Fibroblast of lung (primary cell): ENCODE measurements around the gene DNAH6. TPM values are rescaled to one million over a fixed set of nuclear protein-coding genes. Genes with fewer than 3 reads are reported as not detected.

Source experiments
- DNase-seq, 2 donors: peaks; one replicate each; pipeline versions ENCODE4 v3.0.0 to v3.0.0-alpha.2; 2010; ENCODE audit warnings: low read depth in 2 of 2
- H2AFZ ChIP-seq: 2 replicates; pipeline ENCODE4 v1.5.1; 2012; ENCODE audit warnings: low read length, control low read depth, inconsistent platforms
- H3K27ac ChIP-seq: 2 replicates; pipeline ENCODE4 v1.5.1; 2011; ENCODE audit warnings: low read length, control low read depth; ENCODE audit not compliant: insufficient read depth
- H3K27me3 ChIP-seq: 2 replicates; pipeline ENCODE4 v1.5.1; 2011; ENCODE audit warnings: mild to moderate bottlenecking, low read length; ENCODE audit not compliant: control insufficient read depth, insufficient read depth
- H3K36me3 ChIP-seq: 2 replicates; pipeline ENCODE4 v1.5.1; 2011; ENCODE audit warnings: low read length; ENCODE audit not compliant: control insufficient read depth, insufficient read depth
- H3K4me1 ChIP-seq: 2 replicates; pipeline ENCODE4 v1.5.1; 2011; ENCODE audit warnings: low read length; ENCODE audit not compliant: control insufficient read depth, insufficient read depth; ENCODE audit errors: extremely low read depth
- H3K4me2 ChIP-seq: 2 replicates; pipeline ENCODE4 v1.5.1; 2011; ENCODE audit warnings: low read length, control low read depth; ENCODE audit not compliant: insufficient read depth; ENCODE audit errors: extremely low read depth
- H3K4me3 ChIP-seq, 4 experiments: fragments of 200-600 bp in 1 of 4; sonication (generic) in 1 of 4; replicated peaks in 1 of 4; 2 replicates each; pipeline ENCODE4 v1.5.1; 2011 to 2016; ENCODE audit warnings: low read length in 4 of 4, low read depth in 3 of 4, mild to moderate bottlenecking in 3 of 4, control low read depth in 2 of 4, inconsistent platforms in 1 of 4, mixed read lengths in 1 of 4; ENCODE audit not compliant: insufficient read depth in 1 of 4; ENCODE audit errors: control extremely low read depth in 1 of 4
- H3K79me2 ChIP-seq: 2 replicates; pipeline ENCODE4 v1.5.1; 2012; ENCODE audit warnings: mild to moderate bottlenecking, low read length, inconsistent platforms; ENCODE audit not compliant: control insufficient read depth, insufficient read depth
- H3K9ac ChIP-seq: 2 replicates; pipeline ENCODE4 v1.5.1; 2011; ENCODE audit warnings: mild to moderate bottlenecking, low read length, control low read depth; ENCODE audit not compliant: insufficient read depth
- H3K9me3 ChIP-seq: 2 replicates; pipeline ENCODE4 v1.5.1; 2012; ENCODE audit warnings: low read depth, low read length; ENCODE audit not compliant: control insufficient read depth, insufficient read depth
- H4K20me1 ChIP-seq: 2 replicates; pipeline ENCODE4 v1.5.1; 2011; ENCODE audit warnings: low read length; ENCODE audit not compliant: control insufficient read depth, insufficient read depth; ENCODE audit errors: extremely low read depth
- EZH2 ChIP-seq: IDR thresholded peaks from 2 replicates; pipeline ENCODE4 v1.5.1; 2012; ENCODE audit warnings: low read length, control low read depth, mild to moderate bottlenecking; ENCODE audit errors: missing control alignments
- polyA plus RNA-seq, 2 donors: library from polyadenylated mRNA; depleted of rRNA in 1 of 2; stranded (reverse) in 1 of 2; unstranded in 1 of 2; fragments of >200 nt; gene quantifications; 2 replicates each; pipeline ENCODE4 v1.2.1, GENCODE V29; 2011 to 2012; ENCODE audit warnings: missing spikeins in 1 of 2
- total RNA-seq: library from RNA; depleted of rRNA; stranded (reverse); fragments of >200 nt; gene quantifications from 2 replicates; pipeline ENCODE4 v1.2.1, GENCODE V29; 2014
- TF ChIP-seq, protein P1 (sequence below), 2 donors: IDR thresholded peaks in 1 of 2; conservative IDR thresholded peaks in 1 of 2; 1 replicate in 1 of 2; 2 replicates in 1 of 2; pipeline ENCODE4 v1.5.1; 2011 to 2012; ENCODE audit warnings: low read length in 2 of 2, control low read depth in 1 of 2, inconsistent platforms in 1 of 2, low read depth in 1 of 2, mild to moderate bottlenecking in 1 of 2

The DNAH6 gene
- total and polyA plus RNA-seq, 2 donors (not counting 1 experiment from before 2014, with no cell fraction given), result under 0.01 to 0.01 TPM

DNA sequence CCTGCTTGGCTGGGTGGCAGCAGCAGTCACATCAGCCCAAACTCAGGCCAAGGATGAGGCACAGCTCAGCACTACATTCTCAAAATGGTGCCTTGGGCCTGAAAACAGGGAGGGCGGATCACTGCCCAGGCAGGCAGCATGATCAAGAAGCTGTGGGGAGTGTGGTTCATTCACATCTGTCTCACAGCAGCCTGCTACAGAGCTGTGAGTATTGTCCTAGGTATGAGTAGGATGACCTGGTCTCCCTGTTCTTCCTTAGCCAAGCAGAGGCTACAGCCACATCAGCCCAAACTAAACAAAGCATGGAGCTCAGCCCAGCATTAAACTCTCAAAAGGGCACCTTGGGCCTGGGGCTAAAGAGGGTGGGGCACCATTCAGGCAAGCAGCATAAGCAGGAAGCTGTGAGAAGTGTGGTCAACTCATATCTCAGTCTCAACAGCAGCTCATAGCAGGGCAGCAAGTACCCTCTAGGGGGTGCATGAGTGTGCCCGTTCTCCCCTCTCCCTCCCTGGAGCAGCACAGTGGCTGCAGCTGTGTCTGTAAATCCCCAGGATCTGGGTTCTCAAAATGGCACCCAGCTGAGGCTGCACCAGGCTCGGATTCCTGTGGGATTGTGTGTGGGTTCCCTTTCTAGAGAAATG lies 225.0 kb downstream of the DNAH6 start:
- TF ChIP-seq, protein P1, sequence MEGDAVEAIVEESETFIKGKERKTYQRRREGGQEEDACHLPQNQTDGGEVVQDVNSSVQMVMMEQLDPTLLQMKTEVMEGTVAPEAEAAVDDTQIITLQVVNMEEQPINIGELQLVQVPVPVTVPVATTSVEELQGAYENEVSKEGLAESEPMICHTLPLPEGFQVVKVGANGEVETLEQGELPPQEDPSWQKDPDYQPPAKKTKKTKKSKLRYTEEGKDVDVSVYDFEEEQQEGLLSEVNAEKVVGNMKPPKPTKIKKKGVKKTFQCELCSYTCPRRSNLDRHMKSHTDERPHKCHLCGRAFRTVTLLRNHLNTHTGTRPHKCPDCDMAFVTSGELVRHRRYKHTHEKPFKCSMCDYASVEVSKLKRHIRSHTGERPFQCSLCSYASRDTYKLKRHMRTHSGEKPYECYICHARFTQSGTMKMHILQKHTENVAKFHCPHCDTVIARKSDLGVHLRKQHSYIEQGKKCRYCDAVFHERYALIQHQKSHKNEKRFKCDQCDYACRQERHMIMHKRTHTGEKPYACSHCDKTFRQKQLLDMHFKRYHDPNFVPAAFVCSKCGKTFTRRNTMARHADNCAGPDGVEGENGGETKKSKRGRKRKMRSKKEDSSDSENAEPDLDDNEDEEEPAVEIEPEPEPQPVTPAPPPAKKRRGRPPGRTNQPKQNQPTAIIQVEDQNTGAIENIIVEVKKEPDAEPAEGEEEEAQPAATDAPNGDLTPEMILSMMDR (conservative IDR thresholded peaks at IDR 0.05 in 1 of 2, IDR thresholded peaks at IDR 0.05 in 1 of 2; ENCODE audit: low read depth in 1 of 2, low read length in 2 of 2), result peak; percentile 26 to 45
- no peak for TF ChIP-seq EZH2

DNA sequence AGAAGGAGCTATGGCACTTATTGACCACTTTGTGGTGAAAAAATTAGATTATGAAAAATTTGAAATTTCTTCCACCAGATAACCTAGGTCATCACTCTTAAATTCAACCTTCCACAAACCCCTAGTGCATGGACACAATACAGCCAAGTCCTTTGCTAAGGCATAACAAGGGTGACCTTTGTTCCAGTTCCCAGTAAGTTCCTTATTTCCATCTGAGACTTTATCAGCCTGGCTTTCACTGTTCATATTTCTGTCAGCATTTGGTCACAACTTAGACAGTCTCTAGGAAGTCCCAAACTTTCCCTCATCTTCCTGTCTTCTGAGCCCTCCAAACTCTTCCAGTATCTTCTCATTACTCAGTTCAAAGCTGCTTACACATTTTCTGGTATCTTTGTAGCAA lies 232.0 kb downstream of the DNAH6 start:
- H3K27ac ChIP-seq, result no peak overlapping the region
- no peaks in the 10 kb centered on the region for H4K20me1 ChIP-seq
- H3K4me3 ChIP-seq, result no peak overlapping the region
- H3K4me1 ChIP-seq, result no peaks in the 10 kb centered on the region
- H3K27me3 ChIP-seq, result no peaks in the 10 kb centered on the region
- H3K9ac ChIP-seq, result no peak overlapping the region
- H3K79me2 ChIP-seq, result no peaks in the 10 kb centered on the region
- H3K4me2 ChIP-seq, result no peak overlapping the region
- no peak for DNase-seq
- TF ChIP-seq, protein P1 (conservative IDR thresholded peaks at IDR 0.05 in 1 of 2, IDR thresholded peaks at IDR 0.05 in 1 of 2; ENCODE audit: low read depth in 1 of 2, low read length in 2 of 2), result no peak
- no peak for TF ChIP-seq EZH2
- no peaks in the 10 kb centered on the region for H3K36me3 ChIP-seq
- no peaks in the 10 kb centered on the region for H3K9me3 ChIP-seq
- no peak overlapping the region for H2AFZ ChIP-seq

More for the DNA sequence above, 225.0 kb downstream of the DNAH6 start:
- H4K20me1 ChIP-seq, result no peaks in the 10 kb centered on the region
- H3K4me3 ChIP-seq, result no peak overlapping the region
- no peak overlapping the region for H3K27ac ChIP-seq
- H3K9me3 ChIP-seq, result no peaks in the 10 kb centered on the region
- no peak overlapping the region for H2AFZ ChIP-seq
- peak; percentile 8 to 37 for DNase-seq
- no peaks in the 10 kb centered on the region for H3K27me3 ChIP-seq
- H3K79me2 ChIP-seq, result no peaks in the 10 kb centered on the region
- H3K36me3 ChIP-seq, result no peaks in the 10 kb centered on the region
- H3K9ac ChIP-seq, result no peak overlapping the region
- no peaks in the 10 kb centered on the region for H3K4me1 ChIP-seq
- H3K4me2 ChIP-seq, result no peak overlapping the region

DNA sequence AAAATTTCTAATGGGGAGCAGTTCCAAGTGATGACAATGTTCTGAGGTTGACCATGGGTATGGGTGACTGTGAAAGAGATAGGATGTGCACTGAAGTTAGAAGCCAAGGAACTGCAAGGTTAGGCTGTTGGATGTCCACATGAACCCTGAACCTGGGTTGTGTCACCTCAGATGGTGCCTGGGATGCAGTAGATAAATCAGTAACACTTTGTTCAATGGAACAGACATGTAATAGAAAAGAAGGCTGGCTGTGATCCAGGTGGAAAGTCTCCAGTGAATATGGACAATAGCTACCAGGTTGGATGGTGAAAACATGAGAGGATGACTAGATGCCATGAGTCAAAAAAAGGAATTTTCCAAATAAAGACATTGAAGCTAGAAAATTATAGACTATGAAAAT lies 233.1 kb downstream of the DNAH6 start:
- H3K79me2 ChIP-seq, result no peaks in the 10 kb centered on the region
- H3K36me3 ChIP-seq, result no peaks in the 10 kb centered on the region
- H3K4me3 ChIP-seq, result no peak overlapping the region
- no peak for DNase-seq
- H3K27ac ChIP-seq, result no peak overlapping the region
- H4K20me1 ChIP-seq, result no peaks in the 10 kb centered on the region
- TF ChIP-seq EZH2, result no peak
- TF ChIP-seq, protein P1 (conservative IDR thresholded peaks at IDR 0.05 in 1 of 2, IDR thresholded peaks at IDR 0.05 in 1 of 2; ENCODE audit: low read depth in 1 of 2, low read length in 2 of 2), result no peak
- no peak overlapping the region for H2AFZ ChIP-seq
- no peaks in the 10 kb centered on the region for H3K27me3 ChIP-seq
- no peak overlapping the region for H3K4me2 ChIP-seq
- no peaks in the 10 kb centered on the region for H3K4me1 ChIP-seq
- no peaks in the 10 kb centered on the region for H3K9me3 ChIP-seq
- no peak overlapping the region for H3K9ac ChIP-seq
